HG03066 (cell line): ENCODE data around the gene CDH24.

Experiments used
- ATAC-seq: cut with Tn5 transposase; IDR thresholded peaks from one replicate; pipeline ENCODE4 v1.9.1; 2021; ENCODE audit warnings: low read depth; ENCODE audit not compliant: unreplicated experiment

CDH24 gene

DNA sequence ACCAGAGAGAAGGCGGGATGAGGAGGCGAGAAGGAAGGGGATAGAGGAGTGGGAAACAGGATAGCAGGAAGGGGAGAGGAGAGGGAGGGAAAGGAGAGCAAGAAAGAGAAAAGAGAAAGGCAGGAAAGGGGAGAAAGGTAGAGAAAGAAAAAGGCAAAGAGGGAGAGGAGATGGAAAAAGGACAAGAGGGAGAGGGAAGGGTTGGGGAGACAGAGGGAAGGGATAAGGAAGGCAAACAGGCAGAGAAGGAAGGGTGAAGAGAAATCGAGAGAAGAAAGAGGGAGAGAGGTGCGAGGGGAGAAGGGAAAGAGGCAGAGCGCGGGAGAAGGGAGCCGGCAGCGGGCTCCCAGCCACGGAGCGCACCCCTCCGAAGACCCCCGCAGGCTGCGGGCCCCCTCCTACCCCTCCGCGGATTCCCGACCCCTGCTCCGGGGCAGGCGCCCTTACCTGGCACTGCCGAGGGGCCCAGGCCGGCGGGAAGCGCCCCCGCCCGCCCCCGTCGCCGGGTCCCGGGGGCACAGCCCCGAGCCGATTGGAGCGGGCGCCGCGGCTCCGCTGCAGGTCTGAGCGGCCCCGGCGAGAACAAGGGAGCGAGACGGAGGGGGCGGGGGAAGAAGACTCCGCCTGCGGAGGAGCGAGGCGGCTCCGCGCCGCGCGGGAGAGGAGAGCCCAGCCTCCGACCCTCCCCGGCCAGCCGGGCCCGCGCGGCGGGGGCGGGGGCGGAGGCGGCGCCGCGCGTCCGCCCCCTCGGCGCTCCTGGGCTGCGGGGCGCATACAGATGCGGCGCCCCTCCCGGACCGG, at the start of gene CDH24:
CDH24 (minus strand) TSS at position 565 of the 801 bp plus-strand sequence. CDS start 1,787 bp downstream, outside the sequence.
- ATAC-seq, result peak; percentile 68

DNA sequence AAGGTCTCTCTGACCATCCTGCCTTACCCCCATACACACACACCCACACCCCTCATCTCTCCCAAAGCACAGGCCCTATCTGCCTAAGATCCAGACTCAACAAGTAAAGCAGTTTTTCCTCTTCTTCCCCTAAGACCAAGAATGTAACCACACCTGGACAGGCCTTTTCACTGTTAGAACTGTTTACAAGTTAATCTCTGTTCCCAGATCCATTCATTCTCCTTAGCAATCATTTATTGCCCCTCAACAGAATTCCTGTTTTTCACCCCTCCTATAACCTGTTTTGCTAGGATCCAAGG, 49.4 kb upstream of the CDH24 start:
- no peak for ATAC-seq

GRCh38 chr14:23105348-23105824, 48.1 kb upstream of the CDH24 start:
- ATAC-seq, result no peak

DNA sequence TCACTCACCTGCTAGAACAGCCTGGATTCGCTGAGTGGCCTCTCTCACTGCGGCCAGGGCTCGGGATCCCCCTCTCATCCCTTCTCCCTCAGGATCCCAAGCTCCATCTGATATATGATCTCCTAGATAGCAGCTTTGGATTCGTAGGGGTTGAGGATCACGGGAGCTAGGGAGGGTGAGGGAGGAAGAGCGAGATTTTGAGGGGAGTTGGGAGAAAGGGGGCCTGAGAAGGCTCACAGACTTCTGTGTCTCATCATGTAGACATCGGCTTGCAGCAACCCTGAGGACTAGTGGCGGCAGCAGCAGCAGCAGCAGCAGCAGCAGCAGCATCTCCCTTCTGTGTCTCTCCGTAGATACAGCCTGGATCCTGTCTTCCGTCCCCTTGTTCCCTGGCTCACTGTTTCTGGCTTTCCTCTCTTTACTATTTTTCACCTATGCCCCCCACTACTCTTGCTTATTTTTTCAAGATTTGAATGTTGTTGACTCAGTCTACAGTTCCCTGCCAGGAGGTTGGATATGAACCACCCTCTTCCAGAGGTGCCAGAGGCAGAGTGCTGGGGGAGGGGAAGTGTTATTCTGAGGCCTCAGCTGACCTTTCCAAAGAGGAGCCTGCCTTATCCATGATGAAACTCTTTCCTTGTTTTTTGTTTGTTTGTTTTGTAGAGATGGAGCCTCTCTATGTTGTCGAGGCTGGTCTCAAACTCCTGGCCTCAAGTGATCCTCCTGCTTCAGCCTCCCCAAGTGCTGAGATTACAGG, 47.4 kb upstream of the CDH24 start, which contains the start of gene CIROP:
CIROP (minus strand) TSS at position 399 of the 757 bp plus-strand sequence; CDS start at position 330, 69 bp downstream.
- ATAC-seq, result no peak

DNA sequence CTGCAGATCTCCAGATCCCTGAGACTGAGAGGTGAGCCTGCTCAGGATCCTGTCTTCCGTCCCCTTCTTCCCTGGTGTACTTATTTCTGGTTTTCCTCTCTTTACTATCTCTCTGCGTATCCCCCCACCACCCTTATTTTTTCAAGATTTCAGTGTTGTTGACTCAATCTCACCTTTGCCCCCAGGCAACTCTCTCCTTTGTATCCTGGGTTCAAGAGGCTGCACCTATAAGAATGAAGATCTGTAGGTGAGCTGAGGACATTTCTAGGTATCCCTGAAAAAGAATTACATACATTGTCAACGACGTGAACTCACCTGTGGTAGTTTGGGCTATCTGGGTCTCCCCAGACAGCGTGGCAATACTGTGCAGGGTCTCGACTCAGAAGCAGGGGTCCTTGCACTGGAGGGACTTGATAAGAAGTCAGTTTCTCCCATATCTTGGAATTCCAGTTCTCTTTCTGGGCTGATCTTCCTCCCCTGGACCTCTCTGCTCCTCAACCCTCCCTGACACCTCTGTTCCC, 46.8 kb upstream of the CDH24 start:
- no peak for ATAC-seq

- no peak for ATAC-seq
Observed at GRCh38 chr14:23103581-23103980, 46.3 kb upstream of the CDH24 start.

DNA sequence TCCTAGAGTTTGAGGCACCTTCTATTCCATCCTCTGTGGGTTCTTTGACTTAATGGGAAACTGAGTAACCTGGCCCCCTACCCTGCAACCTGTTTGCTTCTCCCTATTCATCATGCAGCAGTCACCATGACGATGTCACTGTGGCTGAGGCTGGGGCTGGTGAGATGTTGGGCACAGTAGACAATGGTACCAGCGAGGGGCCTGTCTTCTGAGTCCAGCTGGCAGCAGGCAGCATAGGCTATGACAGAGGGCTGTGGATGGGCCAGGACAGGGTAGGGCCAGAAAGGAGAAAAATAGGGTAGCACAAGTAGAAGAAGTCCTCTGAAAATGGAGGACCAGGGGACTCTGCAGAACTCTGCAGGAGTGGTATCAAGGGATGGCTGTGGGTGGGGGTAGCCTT, 45.5 kb upstream of the CDH24 start:
- no peak for ATAC-seq

GRCh38 chr14:23101986-23102625, 44.8 kb upstream of the CDH24 start:
- no peak for ATAC-seq

DNA sequence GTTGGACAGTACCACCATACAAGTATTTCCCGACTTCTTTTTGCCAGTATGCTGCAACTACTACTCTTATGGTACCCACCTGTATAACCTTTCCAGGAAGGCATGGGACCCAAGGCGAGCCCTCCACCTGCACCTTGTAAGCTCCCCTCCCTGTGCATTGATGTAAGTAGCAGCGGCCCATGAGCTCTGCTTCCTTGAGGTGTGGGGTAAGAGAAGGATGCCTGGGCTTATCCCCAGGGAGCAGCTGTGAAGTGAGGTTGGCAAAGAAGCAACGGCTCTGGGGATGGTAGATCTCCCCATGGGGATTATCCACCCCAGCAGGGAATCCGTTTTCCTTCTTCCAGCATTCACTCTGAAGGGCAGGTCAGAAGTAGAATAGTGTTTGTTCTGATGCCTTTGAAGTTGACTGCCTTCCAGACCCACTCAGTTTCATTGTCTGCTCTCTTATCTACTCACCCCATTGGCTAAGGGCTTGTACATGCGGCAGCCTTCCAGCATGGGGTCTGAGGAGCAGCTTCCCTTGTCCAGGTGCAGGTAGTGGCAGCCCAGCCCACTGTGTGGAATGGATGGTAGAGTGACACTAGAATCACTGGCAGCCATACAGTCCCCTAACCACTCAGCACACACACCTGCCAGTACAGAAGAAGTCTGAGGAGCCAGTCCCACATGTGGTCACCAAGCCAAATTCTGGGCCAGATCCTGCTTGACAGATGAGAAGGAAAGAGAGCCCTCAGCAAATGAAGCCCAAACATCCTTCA, 44.1 kb upstream of the CDH24 start:
- ATAC-seq, result no peak

GRCh38 chr14:23099212-23099861, 42.0 kb upstream of the CDH24 start:
- ATAC-seq, result no peak

GRCh38 chr14:23097786-23098185, 40.5 kb upstream of the CDH24 start:
- no peak for ATAC-seq

DNA sequence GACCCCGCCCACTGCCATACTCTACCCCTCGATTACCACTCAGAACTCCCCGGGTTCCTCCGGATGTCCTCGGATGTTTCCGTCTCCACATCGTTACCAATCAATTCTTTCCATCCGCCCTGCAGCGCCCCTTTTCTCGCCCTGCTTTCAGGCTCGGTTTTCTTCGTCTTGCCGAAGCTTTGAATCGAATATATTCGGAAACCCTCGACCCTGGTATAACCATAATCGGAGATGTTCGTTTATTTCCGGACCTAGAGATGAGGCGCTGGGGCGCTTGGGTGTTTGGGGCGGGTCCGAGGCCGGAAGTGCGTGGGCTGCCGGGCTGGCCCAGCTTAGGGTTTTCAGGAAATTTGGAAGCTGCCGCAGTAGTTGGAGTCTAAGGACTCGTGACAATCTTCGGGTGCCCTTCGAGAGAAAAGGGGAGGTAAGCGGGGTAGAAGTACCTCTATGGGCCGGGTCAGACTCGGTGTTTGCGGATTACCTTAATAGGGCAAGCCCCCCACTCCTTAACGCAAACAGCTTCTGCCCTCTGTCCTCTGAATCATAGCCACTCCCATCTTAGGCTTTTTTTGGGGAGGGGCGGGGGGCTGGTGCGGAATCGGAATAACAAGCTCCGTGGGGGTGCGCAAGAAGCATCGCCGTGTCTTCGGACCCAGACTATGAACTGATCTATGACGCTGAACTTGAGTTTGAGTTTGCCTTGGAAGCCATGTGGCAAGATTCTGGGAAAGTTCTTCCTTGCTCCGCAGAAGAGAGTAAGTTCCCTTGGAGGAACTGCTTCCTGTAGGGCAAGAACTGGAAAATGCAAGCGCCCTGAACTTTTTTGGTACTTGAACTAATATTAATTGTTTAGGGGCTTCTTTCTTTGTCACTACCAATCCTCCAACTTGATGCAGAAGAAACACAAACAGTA, 38.1 kb upstream of the CDH24 start, which contains the start of gene C14orf119:
C14orf119 (plus strand) TSS at position 310 of the 913 bp plus-strand sequence. CDS start 2,154 bp downstream, outside the sequence.
- ATAC-seq, result peak; percentile 91

GRCh38 chr14:23094666-23095195, 37.4 kb upstream of the CDH24 start, which contains the start of gene ACIN1:
Gene ACIN1 (minus strand): TSS chr14:23095136. CDS start chr14:23095112, 24 bp downstream.
- ATAC-seq, result peak; percentile 24

DNA sequence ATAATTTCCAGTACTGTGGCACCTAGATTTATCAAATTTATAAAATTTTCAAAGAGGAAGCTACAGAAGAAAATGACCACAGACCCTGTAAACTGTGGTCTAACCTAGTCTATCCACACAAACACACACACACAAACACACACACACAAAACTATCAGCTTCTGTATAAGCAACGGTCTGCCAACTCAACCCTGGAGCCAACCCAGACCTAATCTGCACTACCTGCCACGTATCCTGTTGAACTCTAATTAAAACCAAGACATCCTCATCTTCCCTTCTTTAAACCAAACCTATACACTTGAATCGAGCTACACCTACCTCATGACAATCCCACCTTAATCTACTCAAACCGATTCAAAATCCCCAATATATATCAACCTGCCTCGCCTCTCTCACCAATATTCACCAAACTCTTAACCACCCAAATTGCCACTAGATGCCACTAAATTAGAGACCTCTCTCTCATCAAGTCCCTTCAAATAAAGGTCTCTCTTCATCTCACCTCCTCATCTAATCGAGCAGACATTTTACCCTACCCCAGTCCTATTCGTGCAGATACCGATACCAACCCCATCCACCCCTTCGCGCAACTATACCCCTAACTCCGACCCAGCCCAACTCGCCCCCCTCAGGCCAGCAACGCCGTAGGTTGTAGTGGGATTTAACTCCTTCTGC, 36.8 kb upstream of the CDH24 start:
- ATAC-seq, result no peak

GRCh38 chr14:23093526-23093925, 36.2 kb upstream of the CDH24 start:
- ATAC-seq, result no peak

- ATAC-seq, result no peak
Observed at GRCh38 chr14:23093104-23093503, 35.8 kb upstream of the CDH24 start.

DNA sequence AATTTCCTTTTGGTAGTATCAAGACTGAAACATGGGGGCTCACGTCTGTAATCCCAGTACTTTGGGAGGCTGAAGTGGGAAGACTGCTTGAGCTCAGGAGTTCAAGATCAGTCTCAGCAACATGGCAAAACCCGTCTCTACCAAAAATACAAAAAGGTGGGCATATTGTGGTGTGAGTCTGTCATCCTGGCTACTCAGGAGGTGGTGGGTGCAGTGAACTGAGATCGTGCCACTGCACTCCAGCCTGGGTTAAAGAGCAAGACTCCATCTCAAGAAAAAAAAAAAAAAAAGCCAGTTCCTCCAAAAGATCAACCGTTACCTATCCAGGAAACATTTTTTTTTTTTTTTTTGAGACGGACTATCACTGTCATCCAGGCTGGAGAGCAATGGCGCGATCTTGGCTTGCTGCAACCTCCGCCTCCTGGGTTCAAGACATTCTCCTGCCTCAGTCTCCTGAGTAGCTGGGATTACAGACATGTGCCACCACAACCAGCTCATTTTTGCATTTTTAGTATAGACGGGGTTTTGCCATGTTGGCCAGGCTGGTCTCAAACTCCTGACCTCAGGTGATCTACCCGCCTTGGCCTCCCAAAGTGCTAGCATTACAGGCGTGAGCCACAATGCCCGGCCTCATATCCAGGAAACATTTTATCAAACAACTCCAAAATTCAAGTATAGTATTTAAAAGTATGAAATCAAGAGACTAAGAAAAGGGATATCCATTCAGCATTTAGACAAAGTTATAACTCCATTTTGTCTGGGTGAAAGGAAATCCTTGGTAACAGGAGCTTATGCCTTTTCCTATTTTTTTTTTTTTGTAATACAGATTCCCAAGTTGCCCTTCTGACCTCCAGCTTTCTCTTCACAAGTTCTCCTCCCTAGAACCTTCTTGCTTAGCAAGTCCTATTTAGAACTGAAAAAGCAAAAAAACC, 34.2 kb upstream of the CDH24 start:
- no peak for ATAC-seq
